ENCODE measurements around the gene RHOC. TPM values are rescaled to one million over a fixed set of nuclear protein-coding genes. Genes with fewer than 3 reads are reported as not detected.

The RHOC gene
- total and polyA plus RNA-seq, 2 experiments from 2014 or later, result 65.4 to 76.7 TPM

DNA sequence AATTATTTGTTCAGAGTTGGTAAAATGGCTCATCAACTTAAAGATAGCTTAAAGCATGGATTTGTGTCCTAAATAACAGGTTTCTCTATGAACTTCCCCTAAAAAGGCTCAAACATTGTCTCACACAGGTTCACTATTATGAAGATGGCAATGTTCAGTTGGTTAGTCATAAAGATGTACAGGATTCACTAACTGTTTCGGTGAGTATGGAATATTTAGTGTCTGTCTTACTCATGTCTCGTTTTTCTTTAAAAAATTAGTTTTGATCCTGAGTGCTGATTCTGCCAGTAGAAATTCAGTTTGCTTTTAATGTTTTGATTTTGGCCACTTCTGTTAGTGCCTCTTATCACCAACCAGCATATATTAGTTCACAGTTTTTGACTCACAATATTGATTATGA is 40.0 kb downstream of the RHOC start (continued):
- TF ChIP-seq ZNF462 (CRISPR knock-in tag; IDR thresholded peaks at IDR 0.05), result no peak

DNA sequence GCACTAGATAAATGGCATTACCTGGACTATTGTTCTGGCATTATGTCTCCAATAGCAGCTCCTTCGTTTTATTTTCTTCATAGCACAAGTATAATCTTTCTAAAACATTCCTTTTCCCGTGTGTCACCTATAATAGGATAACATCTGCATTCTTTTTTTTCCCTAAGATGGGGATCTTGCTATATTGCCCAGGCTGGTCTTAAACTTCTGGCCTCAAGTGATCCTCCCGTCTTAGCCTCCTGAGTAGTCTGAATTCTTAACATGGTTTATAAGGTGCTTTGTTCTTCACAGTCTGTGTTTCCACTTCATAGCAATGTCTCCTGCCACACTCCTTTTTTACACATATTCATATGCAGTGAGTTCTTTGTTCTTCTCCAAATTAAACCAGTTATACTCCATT is 41.1 kb downstream of the RHOC start:
- H3K4me1 Mint-ChIP-seq, result peaks cover 15% of the 10 kb centered on the region
- Histone ChIP-seq H3K4me1 (ENCODE audit: insufficient read depth) (peaks cover 8% of the 10 kb centered on the region), H4K20me1 (replicated peaks; ENCODE audit: insufficient read depth) (peaks cover 5% of the 10 kb centered on the region; the same call in 1 of the 2 replicates), H3K4me3 (no peak overlapping the region), H2AFZ (no peak overlapping the region), H3F3A (replicated peaks; ENCODE audit: low read depth) (no peaks in the 10 kb centered on the region), H3K36me3 (ENCODE audit: insufficient read depth) (peaks cover 29% of the 10 kb centered on the region), H3K79me2 (replicated peaks; ENCODE audit: insufficient read depth) (no peaks in the 10 kb centered on the region), H3K27me3 (ENCODE audit: insufficient read depth) (no peaks in the 10 kb centered on the region), H3K4me2 (no peak overlapping the region), H3K27ac (ENCODE audit: low read depth) (no peak overlapping the region), H3K9me2 (ENCODE audit: insufficient read depth) (no peaks in the 10 kb centered on the region)
- H3K27me3 Mint-ChIP-seq (ENCODE audit: insufficient read depth, low read depth, poor library complexity), result peaks cover 2% of the 10 kb centered on the region
- H3K4me3 Mint-ChIP-seq, result no peak overlapping the region
- H3K9me3 Mint-ChIP-seq, result no peaks in the 10 kb centered on the region
- H3K36me3 Mint-ChIP-seq (ENCODE audit: low read depth), result peaks cover 84% of the 10 kb centered on the region
- no peak overlapping the region for H3K27ac Mint-ChIP-seq
- no peak for DNase-seq (ENCODE audit: low spot score)
- ATAC-seq, result no peak
- TF ChIP-seq JUNB (IDR thresholded peaks at IDR 0.05; ENCODE audit: unreplicated experiment) (no peak), STAT1 (IDR thresholded peaks at IDR 0.05; ENCODE audit: unreplicated experiment) (no peak), EZH2 (IDR thresholded peaks at IDR 0.05; ENCODE audit: low read depth, unreplicated experiment) (no peak), ZNF462 (CRISPR knock-in tag; IDR thresholded peaks at IDR 0.05) (no peak), ZNF331 (CRISPR knock-in tag; IDR thresholded peaks at IDR 0.05; ENCODE audit: low read depth) (no peak), CTCF (conservative IDR thresholded peaks at IDR 0.05; ENCODE audit: low read depth in 2 of 2) (no peak), NANOG (IDR thresholded peaks at IDR 0.05; ENCODE audit: borderline replicate concordance) (no peak), CREB1 (CRISPR knock-in tag; IDR thresholded peaks at IDR 0.05; ENCODE audit: low read depth) (no peak), EZH2phosphoT487 (IDR thresholded peaks at IDR 0.05; ENCODE audit: unreplicated experiment) (no peak)

Data from GM23338 (cell line).